T1000 (cell line): ENCODE results near the gene UBASH3A.

Source experiments
- DNase-seq: peaks from one replicate; lab custom pipeline; 2025; ENCODE audit warnings: mixed read lengths; lab: John Stamatoyannopoulos, UW

The UBASH3A gene

GRCh38 chr21:42374864-42375499, 28.7 kb upstream of the UBASH3A start:
- no peak for DNase-seq

DNA sequence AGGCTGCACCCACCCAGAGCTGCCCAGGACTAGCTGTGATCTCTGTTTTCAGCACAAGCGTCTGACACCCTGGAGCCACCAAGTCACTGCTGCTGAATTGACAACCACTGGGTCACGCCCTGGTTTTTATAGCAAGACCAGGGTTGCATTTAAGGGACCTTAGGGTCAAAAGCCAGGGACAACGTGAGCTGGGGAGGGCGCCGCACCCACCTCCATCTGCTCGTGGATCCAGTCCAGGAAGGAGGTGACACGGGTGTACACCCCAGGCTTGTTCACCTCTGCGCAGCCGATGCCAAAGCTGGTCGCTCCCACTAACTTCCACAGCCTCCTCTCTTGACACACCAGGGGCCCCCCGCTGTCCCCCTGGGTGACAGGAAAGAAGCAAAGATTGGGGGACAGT, 28.2 kb upstream of the UBASH3A start:
- no peak for DNase-seq

DNA sequence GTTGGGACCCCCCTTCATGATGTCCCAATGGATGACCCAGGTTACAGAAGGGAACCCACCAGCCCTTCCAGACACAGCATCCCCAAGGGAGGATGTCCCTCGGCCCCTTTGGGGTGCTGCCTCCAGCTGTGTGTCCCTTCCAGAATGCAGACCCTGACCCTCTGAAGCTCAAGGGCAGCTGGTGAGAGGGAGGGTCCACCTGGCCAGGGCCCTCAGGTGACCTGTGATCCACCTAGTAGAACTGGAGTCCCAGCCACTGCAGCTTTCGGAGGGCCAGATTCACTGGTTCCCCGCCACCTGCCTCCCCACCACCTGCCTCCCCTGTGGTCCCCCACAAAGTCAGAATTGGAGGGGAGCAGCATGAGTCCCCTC, 27.8 kb upstream of the UBASH3A start:
- DNase-seq, result no peak

GRCh38 chr21:42376338-42376982, 27.2 kb upstream of the UBASH3A start:
- DNase-seq, result no peak

DNA sequence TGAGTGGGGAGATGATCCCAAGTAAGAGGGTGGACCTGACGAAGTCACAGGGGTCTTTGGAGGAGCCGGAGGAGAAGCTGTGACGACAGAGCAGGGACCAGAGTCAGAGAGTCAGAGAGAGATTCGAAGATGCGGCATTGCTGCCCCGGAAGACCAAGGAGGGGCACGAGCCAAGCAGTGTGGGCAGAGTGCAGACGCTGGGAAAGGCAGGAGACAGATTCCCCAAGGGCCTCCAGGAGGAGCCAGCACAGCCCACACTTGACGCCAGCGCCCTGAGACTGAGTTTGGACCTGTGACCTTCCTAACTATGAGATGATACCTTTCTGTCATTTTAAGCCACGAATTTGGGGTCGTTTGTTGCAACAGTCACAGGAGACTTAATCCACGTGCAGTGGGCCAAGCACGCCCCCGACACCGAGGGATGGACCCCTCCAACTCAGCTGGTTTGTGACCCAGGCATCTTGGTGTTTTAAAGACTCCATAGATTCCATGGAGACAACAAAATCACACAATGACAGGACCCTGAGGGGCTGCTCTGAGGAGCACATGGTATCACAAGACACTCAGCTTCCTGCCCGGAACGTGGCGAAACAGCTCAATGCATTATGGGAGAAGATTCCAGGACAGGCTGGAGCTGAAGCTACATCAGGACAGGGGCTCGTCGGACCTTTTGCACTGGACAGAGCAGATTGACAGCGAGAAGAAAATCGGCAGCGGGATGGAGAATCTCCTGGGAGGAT, 26.3 kb upstream of the UBASH3A start:
- DNase-seq, result no peak

GRCh38 chr21:42377951-42378340, 25.8 kb upstream of the UBASH3A start:
- no peak for DNase-seq

DNA sequence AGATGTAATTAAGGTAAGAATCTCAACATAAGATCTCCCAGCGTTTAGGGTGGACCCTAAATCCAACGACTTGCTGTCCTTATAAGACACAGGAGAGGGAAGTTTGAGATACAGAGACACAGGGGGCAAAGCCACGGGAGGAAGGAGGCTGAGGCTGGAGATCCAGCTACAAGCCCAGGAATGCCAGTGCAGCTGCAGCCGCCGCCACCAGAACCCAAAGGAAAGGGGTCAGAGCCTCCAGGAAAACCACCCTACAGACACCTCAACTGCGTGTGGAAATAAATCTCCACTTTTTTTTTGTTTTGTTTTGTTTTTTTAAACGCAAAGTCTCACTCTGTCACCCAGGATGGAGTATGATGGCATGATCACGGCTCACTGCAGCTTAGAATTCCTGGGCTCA, 25.3 kb upstream of the UBASH3A start:
- DNase-seq, result no peak

- DNase-seq, result no peak
These were observed 24.1 kb upstream of the UBASH3A start for GRCh38 chr21:42379426-42380215.

DNA sequence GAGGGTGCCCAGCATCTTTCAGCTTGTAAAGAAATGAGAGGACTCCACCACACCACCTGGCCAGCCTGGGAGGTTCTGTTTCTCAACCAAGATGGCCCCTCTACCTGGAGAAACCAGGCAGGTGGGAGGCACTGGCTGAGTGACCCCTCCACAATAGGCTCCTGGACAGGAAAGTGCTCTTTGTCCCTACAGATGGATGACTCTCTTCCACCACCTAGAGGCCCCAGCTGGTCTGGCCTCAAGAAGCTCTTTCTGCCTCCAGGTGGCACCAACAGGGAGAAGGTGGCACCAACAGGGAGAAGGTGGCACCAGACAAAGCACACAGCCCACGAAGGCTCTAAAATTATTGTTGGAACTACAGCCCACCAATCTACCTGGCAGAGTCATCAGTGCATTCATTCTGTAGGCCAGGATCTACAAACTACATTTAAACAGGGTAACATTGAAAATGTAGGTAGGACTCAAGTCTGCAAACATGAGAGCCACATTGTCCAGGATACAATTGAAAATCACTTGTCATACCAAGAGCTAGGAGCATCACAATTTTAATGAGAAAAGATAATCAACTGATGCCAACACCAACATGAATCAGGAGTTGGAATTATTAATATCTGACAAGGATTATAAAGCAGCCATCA, 22.2 kb upstream of the UBASH3A start:
- no peak for DNase-seq

GRCh38 chr21:42382915-42383314, 20.8 kb upstream of the UBASH3A start:
- DNase-seq, result no peak

DNA sequence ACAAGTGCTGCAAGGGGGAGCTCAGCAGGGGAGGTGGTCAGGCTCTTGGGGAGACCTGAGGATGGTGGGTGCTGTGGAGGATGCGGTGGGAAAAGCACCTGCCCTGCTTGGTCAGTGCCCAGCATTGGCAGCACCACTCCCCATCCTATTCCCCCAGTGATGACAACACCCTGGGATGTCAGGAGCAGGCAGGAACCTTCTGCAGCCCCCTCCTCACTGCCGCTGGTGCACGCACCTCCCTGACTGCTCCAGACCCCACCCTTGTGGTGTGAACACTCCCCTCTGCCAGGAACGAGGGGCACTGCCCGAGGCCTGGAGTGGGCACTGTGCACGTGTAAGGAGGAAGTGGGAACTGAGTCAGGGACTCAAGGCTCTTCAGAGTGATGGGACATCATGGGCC, 20.4 kb upstream of the UBASH3A start:
- DNase-seq, result no peak

GRCh38 chr21:42384156-42384945, 19.4 kb upstream of the UBASH3A start:
- no peak for DNase-seq

DNA sequence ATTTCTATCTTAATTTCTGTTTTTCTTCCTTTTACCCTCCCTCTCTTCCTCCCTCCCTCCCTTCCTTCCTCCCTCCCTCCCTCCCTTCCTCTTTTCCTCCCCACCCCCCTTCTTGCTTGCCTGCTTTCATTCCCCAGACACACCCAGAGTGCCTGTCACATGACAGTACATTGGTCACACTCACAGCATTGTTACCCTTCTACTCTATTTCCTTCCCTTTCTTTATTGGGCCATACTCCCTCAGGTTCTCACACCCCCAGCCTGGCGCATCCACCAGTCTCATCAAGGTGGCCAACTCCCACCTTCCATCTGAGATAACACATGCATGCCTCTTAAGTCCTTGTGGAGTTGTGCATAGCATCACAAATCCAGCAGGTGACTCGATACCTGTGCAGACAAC, 18.7 kb upstream of the UBASH3A start:
- DNase-seq, result no peak

DNA sequence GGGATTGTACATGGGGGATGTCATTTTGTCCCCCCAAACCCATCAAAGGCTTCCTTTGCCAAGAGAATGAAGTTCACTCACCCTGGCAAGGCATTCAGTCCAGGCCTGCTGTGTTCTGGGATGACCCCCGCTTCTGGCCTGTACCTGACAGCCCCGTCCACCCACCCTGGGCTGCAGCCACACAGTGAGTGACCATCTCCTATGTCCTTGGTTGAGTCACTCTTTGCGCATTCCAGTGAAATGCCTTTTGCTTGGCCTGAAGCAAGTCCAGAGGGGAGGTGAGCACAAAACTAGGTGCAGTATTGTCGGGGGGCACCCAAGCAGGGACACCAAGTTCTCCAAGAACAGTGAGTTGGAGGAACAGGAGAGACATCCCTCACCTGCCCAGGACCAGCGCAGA, 18.1 kb upstream of the UBASH3A start:
- DNase-seq, result no peak

DNA sequence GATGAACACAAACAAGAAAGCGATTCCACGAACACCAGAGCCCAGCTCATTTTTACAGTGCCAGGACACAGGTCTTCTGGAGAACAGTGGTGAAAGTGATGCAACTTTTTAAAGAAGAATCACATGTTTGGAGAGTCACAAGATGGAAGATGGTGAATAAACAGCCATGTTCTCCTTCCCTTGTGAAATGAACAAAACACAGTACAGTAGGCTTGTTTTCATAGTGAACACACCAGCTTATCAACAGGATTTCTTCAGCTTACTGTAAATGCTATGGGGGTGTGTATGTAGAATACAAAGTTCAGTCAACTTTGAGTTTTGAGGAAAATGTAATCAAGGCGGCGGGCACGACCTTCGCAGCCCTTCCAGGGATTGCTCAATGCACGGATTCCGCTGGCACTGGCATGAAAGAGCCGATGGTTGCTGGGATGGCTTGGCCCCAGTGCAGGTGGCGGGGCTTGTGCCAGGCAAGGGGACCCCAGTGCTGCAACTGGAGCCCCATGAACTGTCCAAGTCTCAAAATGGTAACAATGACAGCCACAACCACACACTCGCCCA, 17.6 kb upstream of the UBASH3A start:
- no peak for DNase-seq

DNA sequence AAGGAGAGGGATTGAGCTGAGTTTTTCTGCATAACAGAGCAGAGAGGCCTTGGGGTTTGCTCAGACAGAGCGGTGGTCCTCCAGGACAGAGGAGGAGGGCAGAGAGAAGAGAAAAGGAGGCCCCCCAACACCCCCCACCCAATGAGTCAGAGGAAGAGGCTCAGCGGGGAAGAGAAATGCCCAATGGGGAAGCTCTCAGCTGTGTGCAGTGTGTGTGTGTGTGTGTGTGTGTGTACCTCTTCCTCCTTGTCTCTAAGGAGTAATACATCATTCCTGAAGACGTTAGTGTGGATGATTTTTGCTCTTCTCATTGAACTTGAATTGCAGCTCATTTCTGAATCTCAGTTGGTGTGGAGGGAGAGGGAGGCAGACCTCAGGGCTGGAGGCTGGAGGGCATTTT, 16.5 kb upstream of the UBASH3A start:
- DNase-seq, result no peak

GRCh38 chr21:42387843-42388340, 15.8 kb upstream of the UBASH3A start:
- no peak for DNase-seq

GRCh38 chr21:42388740-42389448, 14.8 kb upstream of the UBASH3A start:
- no peak for DNase-seq

DNA sequence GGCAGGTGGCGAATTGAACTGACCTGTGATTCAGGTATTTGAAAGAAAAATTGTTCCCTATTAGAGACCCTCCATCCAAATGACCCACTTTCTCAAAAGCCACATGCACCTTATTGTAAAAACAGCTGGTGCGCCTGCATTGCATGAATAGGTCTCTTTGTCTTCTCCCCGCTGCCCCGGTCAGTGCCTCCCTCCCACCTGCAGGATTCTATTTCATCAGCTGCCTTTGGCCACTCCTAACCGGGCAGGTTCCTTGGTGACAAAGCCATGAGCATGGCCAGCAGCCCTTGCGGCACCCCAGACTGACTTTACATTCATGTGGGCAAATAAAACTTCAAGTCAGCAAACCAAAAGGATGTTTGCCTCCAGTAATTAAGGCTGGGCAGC, 14.3 kb upstream of the UBASH3A start:
- no peak for DNase-seq

DNA sequence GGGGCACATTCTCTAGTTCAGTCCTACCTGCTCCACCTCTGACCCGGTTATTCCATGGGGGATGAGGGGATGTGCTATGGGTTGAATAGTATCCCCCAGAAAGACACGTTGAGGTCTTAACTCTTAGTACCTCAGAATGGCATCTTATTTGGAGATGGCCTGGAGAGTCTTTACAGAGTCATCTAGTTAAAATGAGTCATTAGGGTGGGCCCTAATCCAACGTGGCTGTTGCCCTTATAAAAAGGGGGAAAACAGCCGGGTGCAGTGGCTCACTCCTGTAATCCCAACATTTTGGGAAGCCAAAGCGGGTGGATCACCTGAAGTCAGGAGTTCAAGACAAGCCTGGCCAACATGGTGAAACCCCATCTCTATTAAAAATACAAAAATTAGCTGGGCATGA, 13.5 kb upstream of the UBASH3A start:
- no peak for DNase-seq
